Stimulated activated CD4-positive, alpha-beta T cell treated with anti-CD3 and anti-CD28 coated beads, Interleukin-1b, Interleukin-23, amount 100 ng/mL, for 48 hours (primary cell): ENCODE measurements around the gene FKBP1A.

Experiments
- DNase-seq: peaks from one replicate; pipeline ENCODE4 v3.0.0-alpha.2; 2020

Gene FKBP1A

DNA sequence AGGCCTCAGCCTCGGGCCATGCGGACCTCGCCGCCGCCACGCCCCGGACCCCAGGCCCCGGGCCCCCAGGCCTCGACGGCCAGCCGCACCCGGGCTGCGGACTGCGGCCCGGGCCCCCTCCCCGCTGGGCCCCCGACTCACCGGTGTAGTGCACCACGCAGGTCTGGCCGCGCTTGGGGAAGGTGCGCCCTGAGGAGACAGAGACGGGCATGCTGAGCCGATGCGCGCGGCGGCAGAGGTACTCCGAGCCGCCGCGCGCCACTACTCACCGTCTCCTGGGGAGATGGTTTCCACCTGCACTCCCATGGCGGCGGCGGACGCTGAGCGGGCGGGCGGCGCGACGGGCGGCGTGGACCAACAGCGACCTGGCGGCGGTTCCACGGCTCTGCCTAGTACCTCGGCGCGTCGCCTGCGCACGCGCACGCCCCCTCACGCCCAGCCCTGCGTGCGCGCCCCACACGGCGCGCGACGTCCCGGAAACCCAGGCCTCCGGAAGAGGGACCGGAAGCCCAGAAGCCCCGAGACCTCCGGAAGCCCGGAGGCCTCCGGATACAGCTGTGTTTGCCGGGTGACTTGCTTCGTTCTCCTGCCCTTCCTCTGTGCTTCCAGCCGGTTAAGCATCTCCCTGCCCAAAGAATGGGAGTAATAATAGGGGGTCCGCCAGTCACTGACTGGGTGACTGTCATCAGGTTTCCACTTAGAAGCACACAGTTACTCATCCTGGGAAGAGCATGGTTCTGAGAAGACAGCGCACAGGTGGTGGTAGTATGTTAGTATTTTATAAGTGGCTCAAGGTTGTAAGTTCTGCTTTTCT is at the start of gene FKBP1A:
FKBP1A (minus strand) TSS at position 362 of the 814 bp plus-strand sequence; CDS start at position 306, 56 bp downstream.
- peak; percentile 91 for DNase-seq

DNA sequence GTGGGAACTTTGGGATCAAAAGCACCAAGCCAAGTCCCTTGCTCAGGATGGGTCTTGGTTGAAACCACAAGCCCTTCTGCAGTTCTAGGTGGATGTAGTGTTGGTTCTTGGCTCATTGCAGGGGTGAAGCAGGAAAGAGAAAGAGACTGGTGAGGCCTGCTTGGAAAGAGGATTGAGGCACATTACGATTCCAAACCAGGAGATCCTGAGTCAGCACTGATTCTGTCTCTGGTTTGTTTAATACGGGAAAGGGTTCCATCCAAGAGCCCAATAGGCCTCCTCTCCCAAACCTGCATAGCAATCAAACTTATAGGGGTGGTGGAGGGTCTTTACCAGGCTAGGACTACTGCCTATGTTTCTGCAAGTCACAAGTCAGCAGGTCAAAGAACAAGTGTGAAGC is 49.5 kb upstream of the FKBP1A start:
- DNase-seq: no peak

DNA sequence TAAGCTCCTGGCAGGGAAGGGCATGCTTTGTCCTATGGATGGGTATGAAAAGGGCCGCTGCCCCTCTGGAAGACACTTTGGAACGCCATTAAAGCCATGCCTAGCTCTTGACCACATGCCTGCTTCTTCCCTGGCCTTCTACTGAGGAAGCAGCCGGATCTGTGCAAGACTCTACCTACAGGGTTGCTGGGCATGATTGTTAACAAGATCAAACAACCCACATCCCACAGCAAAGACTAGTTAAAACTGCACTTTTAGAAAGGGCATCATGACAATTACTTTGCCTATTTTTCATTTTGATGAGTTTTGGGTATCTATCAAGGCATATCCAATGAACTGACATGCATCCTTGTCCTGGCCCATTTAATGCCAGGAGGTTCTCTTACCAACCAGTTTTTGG is 48.3 kb upstream of the FKBP1A start:
- no peak for DNase-seq

DNA sequence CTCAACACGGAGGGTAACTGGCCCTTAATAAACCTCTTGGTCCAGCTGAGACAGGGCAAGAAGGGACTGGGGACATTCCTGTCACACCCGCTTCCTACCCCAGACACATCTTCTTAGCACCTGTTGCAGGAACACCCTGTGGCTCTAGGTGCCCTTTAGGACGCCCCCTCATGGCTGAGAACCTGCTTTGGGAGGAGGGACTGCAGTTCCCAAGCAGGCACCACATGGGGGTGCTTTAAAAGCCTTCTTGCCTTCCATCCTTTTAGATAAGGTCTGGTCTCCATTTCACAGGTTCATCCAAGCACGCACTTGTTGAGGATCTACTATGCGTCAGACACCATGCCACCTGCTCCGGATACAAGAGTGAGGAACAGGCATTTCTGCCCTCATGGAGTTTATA is 47.2 kb upstream of the FKBP1A start:
- no peak for DNase-seq

DNA sequence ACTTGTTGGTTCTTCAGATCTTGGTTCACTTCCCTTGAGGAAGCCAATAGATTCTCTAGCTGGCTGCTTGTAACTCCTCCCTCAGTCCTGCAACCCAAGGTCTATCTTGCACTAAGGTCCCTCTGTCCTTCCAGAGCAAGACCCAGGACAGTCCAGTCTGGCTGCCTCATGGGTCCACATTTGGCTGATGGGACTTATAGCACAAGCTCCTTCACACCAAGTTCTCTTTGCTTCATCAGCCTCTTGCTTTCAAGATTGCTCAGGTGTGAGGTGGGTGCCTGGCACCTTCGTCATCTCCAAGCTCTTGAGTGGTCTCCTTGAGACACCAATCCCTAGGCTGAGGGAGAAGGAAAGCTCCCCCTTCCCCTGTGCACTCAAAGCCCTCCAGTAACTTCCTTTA is 45.5 kb upstream of the FKBP1A start:
- no peak for DNase-seq

DNA sequence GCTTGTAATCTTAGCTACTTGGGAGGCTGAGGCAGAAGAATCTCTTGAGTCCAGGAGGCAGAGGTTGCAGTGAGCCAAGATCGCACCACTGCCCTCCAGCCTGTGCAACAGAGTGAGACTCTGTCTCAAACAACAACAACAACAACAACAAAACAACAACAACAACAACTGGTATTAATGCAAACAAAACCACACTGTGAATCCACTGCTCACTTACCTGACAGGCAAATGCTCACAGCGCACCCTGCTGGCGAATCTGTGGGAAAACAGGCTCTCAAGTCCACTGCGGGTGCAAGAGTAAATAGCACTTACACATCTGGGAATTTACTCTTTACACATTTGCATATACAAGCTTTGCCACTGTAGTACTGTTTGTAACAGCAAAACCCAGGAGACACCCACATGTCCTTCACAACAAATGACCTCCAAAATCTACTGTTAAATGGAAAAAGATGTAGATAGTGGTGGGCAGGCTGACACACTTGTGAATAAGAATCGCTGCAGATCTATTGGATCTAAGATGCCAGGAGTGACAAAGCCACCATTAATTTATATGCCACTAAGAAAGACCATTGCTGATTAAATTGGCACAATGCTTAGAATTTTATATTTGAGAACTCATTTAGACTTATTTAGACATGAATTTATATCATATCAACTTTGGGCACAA is 44.5 kb upstream of the FKBP1A start:
- DNase-seq: peak; percentile 78

DNA sequence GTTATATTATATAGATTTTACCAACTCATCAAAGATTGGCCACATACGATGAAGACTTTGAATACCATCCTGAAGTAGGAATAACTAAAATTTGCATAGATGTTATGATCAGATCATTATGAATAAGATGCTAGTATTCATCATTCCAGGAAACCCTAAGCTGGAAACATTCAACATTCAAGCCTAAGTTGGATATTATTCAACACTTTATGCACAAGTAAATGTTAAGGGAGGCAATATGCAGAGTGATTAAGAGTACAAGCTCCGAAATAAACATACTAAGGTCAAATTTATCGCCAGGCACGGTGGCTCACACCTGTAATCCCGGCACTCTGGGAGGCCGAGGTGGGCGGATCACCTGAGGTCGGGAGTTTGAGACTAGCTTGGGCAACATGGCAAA is 43.4 kb upstream of the FKBP1A start:
- no peak for DNase-seq

DNA sequence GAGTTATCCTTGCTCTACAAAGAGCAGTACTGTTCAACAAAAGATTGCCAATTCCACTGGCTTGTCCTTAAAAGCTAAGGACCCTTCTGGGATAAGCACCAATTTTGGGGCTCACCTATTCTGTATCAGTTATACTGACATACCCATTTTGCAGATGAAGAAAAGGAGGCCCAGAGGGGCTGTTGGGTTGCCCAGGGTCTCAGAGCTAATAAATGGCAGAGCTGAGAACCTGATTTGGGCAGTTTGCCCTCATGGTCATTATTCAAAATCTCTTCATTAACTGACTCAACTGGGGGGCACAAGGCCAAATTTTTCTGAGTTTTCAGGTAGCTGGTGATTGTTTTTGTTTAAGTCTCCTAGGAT is 42.5 kb upstream of the FKBP1A start:
- no peak for DNase-seq

DNA sequence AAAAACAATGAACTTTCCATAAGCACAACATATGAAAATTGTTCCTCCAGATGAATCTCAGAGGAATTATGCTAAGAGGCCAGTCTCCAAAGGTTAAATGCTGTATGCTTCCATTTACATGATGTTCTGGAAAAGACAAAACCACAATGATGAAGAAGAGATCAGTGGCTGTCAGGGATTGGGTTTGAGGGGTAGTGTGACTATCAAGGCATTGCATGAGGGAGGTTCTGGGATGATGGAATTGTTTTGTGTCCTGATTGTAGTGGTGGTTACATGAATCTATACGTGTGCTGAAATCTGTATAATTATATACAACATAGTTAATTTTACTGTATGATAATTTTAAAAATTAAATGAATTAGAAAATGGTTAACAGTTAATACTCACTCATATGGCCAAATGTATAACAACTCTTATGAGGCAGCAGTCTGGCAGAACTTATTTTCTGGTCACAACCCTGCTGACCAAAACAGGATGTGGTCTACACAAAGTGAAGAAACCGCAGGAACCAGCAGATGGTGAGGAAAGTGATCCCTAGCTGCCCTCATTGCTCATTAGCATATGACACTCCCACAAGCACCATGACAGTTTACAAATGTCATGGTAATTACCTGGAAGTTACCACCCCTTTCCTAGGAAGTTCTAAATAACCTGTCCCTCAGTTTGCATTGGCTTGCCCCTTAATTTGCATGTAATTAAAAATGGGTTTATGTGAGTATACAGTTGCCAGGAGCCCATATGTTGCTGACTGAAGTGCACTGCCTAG is 41.9 kb upstream of the FKBP1A start:
- peak; percentile 69 for DNase-seq

DNA sequence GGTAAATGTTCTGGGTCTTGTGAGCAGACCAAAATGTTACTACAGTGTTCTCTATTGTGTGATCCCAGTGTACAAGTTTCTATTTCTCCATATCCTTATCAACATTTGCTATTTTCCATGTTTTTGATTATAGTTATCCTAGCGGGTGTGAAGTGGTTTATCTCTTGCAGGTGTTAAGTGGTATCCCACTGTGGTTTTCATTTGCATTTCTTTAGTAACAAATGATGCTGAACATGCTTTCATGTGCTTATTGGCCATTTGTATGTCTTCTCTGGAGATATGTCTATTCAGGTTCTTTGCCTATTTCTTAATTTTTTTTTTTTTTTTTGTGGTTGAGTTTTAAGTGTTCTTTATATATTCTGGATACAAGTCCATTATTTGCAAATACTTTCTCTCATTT is 38.3 kb upstream of the FKBP1A start:
- DNase-seq: no peak

DNA sequence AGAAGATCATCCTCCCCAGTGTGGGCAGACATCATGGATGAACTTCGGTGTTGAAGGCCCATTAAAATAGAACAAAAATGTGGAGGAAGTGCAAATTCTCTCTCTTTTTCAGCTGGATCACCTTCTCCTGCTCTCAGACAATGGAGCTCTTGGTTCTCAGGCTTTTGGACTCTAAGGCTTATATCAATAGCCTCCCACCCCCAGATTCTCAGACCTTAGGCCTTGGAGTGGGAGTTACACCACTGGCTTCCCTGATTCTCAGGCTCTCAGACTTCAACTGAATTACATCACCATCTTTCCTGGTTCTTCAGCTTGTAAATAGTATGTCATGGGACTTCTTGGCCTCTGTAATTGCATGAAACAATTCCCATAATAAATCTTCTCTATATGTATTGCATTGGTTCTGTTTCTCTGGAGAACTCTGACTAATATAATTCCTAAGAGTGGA is 37.2 kb upstream of the FKBP1A start:
- no peak for DNase-seq

DNA sequence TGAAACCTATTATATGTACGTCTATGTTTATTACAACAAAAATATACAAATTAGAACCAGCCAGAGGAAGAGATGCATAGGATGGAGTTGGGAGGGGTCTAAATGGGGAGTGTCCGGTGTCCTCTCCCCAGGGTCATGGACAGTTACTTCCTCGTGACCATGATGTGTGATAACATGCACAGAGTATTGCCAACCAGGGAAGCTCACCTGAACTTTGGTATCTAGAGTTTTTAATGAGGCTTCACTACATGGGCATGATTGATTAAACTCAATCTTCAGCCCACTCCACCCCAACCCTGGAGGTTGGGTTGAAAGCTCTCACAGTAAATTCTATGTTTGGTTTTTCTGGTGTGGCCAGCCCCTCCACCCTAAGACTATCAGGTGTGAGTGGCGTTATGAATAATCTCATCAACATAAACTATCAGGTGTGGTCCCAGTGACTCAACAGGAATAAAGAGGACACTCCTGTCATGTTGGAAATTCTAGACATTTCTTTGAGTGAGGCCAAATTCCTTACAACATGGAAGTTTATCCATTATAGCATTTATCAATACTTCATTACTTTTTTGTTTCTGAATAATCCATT is 36.4 kb upstream of the FKBP1A start:
- DNase-seq: no peak

DNA sequence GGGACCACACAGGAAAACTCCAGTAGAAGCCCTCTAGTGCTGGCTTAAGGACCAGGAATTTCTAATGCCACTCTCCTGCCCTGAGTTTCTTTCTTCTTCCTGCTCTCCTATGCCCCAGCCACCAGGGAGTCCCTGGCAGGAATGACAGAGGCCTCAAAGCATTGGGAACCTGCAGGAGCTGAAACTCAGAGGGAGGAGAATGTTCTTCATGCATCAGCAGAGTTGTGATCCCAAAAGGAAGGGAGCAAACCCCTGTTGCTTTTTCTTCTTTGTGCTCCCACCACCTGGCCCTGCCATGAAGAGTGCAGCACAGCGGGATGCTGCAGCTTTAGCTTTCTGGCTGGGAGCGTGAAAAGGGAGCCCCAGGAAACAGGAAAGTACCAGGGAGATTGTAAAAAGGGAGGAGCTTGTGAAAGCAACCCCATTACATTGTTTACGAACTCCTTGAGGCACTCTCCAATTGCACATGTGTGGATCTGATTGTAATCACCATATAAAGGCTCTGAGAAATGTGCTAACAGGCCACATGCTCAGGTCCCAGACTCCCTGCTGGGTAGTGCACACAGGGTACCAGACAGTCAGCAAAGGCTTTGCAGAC is 34.7 kb upstream of the FKBP1A start:
- DNase-seq: no peak

DNA sequence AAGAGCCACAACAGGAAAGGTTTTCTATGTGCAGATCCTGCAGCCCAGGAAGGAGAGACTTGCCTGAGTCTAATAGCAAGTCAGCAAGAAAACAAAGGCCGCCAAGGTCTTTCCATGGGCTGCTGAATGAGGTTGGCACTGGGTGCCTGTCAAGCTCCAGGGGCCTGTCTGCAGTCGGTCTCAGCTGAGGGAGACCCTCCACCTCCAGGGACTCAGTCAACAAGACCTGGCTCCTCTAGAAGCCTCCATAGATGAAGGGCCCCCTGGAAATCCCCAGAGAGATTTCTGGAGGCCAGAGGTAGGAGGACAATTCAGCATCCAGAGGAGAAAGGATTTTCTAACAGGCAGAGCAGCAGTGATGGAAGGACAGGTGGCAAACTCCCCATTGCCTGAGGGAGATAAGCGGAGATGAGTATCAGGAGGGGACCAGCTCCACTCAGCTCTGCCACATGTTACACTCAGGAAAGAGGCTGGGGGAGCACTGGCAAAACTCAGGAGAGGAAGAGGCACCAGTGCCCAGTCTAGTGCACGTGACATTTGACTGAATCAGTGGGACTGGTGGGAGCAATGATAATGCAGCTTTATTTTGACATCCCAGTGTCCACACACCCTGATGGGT is 33.5 kb upstream of the FKBP1A start:
- DNase-seq: no peak

DNA sequence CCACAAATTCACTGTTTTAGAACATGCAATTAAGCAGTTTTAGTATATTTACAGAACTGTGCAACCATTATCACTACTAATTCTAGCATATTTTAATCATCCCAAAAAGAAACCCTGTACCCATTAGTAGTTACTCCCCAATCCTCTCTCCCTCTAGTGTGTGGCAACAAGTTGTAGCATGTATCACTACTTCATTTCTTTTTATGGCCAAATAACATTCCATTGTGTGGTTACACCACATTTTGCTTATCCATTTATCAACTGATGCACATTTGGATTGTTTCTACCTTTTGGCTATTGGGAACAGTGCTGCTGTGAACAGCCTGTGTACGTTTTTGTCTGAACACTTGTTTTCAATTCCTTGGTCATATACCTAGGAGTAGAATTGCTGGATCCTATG is 31.5 kb upstream of the FKBP1A start:
- DNase-seq: no peak

DNA sequence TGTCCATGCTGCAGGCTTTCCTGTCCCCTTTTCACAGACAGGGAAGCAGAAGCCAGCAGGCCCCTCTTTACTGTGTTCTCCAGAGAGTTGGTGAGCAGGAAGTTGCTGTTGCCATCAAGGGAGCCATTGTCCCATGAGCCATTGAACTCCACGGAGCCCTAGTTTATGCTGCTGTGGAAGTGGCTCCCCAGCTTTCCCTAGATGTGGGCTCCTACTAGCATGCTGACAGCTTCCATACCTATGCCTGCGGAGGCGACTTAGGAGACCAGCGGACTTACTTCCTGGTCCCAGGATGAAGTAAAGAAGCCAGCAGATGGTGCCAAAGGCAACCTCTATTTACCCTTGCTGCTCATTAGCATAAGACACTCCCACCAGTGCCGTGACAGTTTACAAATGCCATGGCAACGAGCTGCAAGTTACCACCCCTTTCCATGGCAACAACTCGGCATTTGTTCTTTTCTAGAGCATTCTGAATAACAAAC is 30.8 kb upstream of the FKBP1A start:
- DNase-seq: peak; percentile 15

DNA sequence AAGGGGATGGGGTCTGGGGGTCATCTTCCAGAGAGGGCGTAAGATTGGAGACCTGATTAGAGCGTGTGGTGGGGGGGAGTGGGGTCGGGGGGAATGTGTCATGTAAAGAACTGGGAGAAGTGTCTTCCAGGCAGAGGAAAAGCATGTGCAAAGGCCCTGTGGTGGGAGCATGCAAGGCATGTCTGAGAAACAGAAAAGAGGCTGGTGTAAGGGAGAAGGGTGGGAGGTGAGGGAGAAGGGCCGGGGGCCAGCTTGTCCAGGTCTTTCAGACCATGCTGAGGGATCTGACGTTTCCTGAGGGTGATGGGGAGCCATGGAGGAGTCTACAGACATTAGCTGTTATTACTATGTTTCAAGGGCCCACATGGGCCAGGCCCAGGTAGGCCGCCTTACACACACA is 30.4 kb upstream of the FKBP1A start:
- no peak for DNase-seq

DNA sequence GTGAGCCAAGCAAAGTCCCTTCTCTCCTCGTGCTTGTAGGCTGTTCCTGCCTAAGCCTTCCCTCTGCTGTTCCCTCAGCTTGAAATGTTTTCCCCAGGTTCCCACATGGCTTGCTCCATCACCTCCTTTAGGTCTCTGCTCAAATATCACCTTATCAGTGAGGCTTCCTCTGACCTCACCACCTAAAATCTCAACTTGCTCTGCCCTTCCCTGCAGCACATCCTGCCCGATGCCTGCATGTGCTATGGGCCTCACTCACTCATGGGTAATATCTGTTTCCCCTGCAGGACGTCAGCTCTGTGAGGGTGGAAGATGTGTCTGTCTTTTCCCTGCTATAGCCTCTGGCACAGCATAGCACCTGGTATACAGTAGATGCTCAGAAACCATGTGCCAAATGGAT is 29.9 kb upstream of the FKBP1A start:
- no peak for DNase-seq

DNA sequence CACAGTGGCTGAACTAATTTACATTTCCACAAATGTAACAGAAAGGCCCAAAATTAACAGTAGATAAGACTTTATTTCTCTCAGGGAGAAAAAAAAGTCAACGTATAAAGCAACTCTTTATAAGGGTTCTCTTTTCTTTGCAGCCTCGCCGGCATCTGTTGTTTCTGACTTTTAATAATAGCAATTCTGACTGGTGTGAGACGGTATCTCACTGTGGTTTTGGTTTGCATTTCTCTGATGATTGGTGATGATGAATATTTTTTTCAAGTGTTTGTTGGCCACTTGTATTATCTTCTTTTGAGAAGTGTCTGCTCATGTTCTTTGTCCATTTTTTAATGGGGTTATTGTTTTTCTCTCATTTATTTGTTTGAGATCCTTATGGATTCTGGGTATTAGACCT is 27.2 kb upstream of the FKBP1A start:
- DNase-seq: no peak

DNA sequence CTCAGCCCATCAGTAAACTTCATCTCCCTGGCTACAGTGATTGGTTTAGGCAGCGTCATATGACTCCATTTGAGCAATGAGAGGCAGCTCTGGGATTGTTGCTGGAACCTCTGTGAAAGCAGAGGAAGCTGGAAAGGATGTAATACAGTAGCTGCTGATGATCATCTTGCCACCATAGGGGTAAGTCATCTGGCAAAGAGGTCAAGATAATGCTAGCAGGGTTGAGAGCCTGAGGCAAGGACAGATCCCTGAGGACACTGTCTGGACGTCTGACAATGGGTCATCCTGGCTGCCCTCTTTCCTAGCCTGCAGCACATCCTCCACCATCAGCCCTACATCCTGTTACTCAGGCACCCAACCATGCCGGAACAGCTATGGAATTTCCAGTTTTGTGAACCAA is 25.5 kb upstream of the FKBP1A start:
- no peak for DNase-seq

DNA sequence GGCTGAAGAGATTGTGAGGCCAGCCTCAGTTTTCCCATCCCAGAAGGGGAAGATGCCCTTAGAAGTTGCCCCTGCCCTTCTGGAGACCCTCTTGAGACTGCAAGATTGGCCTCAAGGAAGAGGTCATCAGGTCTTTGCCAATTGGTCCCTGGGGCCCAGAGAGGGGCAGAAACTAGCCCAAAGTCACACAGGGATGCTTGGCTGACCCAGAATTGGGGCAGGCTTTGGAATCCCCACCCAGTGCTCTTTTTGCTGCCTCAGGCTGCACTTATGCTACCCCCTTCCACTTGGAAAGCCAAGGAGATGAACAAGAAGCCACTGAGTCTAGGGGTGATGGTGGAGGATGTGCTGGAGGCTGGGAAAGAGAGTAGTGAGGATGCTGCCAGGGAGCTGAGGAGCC is 24.9 kb upstream of the FKBP1A start:
- no peak for DNase-seq

DNA sequence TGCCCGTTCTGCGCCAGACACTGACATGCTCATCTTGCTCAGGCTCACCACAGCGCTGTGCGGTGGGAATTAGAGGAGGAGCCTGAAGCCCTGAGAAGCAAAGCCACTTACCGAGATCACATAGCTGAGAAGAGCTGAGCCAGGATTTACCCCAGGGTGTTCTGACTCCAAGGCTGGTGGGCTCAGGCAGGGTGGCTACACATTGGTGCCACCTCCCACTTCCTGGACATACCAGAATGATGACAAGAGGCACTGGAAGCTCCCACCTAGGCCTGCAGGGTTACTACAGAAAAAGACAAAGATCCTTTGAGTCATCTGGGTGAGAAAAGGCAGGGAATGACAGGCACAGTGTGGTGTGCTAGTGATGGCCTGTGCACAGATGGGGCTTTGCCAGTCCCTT is 24.4 kb upstream of the FKBP1A start:
- no peak for DNase-seq
